Measurements from ENCODE around the gene TMIE.
"Not testable (repeated sequence)": the region's sequence is repeated elsewhere in the genome, so short reads cannot be mapped to it uniquely, and the experiment has no call there.

TMIE gene

GRCh38 chr3:46690798-46691197 lies 10.4 kb upstream of the TMIE start:
- DNase-seq: no peak

DNA sequence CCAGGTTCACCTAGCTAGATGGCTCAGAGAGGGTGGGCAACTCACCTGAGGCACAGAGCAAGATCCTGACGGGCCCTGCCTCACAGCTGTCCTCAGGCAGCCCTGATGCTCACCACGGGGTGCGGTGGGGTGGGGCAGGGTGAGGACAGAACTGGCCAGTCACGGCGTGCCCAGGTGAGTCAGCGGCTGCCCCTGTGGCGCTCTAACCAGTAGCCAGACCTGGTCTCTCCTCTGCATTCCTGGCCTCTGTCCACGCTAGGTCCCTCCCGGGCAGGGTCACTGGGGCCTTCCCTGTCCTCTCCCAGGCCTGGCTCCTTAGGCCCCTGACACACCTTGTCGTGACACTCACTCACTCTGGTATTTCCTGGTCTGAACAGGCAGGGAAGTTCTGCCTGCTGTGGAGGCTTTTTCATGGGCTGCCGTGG lies 8.6 kb upstream of the TMIE start:
- DNase-seq: no peak

DNA sequence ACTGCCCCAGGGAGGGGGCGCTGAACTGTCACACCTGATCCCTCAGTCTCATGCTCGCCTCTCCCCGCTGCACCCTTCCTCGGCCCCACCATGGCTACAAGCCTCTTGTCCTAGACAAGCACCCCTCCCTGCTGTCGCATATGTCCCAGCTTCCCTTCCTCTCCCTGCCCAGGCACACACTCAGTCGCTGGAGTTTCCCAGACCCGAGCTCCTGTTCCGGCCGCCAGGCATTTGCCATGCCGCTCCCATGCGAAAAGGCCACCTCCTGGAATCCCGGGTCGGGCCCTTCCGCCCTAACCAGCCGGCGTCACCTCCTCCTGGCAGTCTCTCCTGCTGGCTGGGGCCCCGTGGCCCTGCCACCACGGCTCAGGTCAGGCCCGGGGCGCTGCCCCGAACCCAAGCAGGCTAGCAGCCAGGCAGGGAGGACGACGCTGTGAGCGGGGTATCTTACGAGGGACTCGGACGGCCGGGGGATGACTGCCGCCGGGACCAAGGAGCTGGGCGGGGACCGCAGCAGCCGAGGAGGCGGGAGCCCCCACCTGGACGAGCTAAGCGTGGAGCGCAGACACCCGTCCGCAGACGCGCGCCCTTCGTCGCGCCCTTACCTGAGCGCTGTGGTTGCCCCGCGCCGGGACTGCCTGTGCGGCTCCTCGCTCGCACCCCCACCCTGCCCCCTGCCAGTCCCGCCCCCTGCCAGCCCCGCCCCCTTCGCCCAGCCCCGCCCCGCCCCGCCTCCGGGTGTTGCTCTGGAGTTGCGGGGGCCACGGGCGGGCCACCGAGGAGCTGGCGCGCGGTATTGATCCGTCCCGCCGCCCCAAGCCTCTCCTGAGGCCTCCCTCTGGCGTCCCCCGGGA lies 7.9 kb upstream of the TMIE start, which contains the start of gene ALS2CL:
ALS2CL (minus strand) TSS at position 642 of the 854 bp plus-strand sequence. CDS start 4,239 bp downstream, outside the sequence.
- no peak for DNase-seq

DNA sequence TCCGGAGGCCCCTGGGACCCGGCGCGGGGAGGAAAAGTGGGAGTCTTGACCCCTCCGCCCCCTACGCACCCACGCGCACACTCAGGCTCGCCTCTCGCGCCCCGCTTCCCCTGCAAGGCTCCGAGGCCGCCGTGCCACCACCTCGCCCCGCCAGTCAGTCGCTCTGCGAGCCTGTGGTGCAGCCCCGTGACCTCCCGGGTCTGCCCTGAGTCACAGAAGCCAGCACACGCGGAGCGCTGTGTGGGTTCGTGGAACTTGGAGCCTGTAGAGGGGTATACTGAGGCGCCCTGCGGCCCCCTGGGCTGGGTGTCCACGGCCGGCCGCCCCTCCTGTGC lies 7.3 kb upstream of the TMIE start:
- no peak for DNase-seq

GRCh38 chr3:46694520-46694919 lies 6.7 kb upstream of the TMIE start:
- DNase-seq: no peak

DNA sequence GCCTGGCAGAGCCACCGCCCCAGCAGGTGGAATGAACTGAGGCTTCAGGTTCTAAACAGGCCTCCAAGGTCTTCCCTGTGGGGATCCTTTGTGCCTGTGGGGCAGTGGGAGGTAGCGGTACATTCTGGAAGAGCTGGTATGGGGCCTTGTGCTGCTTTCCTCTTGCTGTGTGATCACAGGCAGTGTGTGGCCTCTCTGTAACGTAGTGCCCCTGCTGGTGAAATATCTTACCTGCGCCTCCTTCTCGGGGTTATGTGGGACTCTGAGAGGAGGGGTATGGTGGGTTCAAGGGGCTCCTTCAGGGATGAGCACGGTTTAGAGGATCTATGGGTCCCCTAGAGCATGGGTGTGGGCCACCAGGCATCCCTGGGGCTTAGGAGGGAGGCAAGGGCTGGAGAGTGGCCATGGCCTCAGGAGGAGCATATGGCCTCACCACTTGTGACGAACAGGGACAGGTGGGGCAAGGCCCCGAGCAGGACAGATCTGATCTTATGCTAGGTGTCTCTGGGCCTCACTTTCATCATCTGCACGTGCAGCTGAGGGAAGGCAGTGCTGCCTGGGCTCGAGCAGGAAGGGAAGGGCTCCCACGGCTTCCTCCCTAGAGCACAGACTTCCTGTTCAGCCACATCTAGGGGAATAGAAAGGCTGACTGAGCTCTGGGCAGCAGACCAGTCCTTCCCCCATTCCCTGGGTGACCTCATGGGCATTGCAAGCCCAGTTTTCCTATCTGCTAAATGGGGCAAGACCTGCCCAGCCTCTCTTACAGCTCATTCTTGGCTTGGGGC lies 5.8 kb upstream of the TMIE start:
- DNase-seq: no peak

GRCh38 chr3:46695962-46696894 lies 5.0 kb upstream of the TMIE start:
- DNase-seq: no peak

GRCh38 chr3:46699676-46700523 lies 1.3 kb upstream of the TMIE start:
- DNase-seq: no peak

- peak; percentile 34 for DNase-seq
Observed at GRCh38 chr3:46700772-46701171, 420 bp upstream of the TMIE start.

DNA sequence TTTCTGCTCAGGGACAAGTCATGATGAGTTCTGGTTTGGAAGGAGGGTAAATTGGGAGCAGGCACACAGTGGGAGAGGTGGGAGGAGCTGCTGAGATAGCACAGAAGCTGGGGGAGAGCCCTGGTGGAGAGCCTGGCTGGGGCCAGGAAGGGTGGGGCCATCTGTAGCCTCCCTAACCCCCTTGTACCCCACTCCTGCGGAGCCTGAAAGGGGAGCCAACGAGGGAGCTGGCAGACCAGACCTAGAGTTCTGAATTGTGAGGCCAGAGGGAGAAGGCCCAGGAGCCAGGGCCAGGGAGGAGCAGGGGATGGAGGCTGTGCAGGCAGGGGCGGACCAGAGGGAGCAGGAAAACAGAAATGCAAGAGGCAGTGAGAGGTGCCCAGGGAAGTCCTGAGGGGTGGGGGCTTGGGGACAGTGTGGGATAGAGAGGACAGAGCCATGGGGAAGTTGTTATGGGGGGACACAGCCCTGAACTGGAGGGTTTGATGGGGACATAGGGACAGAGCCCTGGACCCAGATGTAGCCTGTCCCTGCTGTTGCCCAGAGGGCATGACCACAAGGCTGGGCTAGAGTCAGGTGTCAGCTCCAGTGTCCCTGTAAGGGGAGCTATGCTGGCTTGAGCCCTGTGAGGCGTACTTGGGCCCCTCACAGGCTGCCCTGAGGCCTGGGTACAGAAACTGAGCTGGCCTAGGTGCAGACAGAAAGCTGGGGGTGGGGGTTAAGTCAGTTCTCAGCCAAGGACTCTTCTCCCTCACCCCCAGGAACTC lies 1.2 kb downstream of the TMIE start:
- DNase-seq: no peak

DNA sequence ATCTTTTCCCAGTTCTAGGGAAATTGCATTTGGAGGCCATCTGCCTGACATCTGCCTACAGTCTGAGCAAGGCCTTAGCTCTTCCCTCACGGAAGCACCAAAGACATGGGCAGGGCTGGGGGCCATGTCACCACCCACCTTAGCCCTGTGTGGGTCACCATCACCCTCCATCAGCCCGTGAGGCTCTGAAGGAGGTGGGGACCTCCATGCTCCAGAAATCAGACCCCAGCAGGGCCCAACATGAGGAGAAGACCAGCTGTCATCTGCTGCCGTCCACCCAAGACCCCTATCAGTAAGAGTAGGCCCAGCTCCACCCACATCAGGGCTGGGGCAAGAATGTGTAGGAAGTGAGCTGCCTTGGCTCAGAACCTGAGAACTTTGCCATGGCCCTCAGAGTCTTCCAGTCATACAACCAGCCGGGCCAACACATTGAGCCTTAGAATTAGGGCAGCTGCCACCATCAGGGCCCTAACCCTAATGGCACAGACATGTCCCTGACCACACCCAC lies 1.9 kb downstream of the TMIE start:
- no peak for DNase-seq

DNA sequence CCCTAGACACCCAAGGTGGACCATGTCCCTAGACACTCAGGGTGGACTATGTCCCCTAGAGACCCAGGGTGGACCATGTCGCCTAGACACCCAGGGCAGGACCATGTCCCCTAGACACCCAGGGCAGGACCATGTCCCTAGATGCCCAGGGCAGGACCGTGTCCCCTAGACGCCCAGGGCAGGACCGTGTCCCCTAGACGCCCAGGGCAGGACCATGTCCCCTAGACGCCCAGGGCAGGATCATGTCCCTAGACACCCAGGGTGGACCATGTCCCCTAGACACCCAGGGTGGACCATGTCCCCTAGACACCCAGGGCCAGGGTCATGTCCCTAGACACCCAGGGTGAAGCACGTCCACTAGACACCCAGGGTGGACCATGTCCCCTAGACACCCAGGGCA lies 3.2 kb downstream of the TMIE start:
- not testable (repeated sequence) for DNase-seq

GRCh38 chr3:46705022-46705530 lies 3.9 kb downstream of the TMIE start:
- peak; percentile 23 for DNase-seq

DNA sequence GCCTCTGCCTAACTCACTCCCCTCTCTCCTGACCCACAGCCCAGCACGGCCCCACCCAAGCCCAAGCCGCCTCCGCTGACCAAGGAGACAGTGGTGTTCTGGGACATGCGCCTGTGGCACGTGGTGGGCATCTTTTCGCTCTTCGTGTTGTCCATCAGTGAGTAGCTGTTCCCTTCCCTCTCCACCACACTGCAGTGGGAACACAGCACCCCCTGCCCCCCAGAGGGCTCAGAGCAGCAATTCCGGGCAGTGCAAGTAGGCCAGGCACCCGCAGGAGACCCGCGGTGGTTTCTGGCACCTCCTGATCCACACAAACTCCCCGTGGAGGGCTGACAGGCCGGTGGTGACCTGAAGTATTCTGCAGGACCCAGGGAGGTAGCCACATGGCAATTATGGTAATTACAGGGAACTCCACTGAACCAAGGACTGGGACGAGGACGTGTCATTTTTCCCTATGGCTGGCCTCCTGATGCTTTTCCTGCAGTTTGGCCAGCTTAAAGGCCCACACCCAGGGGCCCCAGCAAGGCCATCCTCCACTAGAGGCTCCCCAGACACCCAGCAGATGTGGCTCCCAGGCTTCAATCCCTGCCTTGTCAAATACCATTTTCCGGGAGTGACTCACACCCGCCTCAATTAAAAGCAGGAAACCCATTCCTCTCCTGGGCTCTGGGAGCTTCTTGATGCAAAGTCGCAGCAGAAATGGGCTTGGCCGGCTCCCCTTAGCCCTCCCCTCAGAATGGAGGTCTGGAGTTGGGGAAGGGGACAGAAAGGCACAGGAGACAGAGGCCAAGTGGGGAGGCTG lies 4.8 kb downstream of the TMIE start:
- no peak for DNase-seq

DNA sequence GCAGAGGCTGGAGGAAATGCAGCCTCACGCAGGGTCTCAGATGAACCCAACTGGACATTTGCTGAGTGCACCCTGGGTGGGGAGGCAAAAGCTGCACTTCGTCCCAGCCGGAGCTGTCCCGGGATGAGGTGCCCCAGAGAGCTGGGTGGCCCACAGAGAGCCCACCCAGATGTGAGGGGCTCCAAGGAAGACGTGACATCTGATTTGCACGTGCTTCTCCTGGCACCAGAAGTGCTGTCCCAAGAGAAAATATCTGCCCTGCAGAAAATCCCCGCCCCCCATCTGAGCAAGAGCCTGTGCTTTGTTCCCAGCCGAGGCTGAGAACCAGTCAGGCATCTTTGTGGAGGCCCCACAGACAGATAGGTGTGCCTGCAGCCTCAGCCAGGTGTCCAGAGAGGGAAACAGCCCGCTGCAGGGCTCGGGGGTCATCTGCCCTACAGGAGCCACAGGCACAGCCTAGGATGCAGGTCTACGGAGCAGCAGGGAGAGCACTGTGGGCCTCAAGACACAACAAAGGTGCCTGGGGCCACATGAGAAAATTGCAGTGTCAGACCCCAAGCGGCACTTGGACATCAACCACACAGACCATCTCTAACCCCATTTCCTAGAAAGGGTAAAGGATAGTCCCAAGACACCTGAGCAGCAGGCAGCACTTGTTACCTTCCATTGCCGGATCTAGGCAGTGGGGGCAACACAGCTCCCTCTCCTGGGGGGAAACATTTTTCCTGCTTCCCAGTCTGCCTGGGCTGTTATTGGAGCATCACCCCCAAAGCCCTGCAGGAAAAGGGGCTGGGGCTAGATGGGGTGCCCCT lies 5.8 kb downstream of the TMIE start:
- no peak for DNase-seq

DNA sequence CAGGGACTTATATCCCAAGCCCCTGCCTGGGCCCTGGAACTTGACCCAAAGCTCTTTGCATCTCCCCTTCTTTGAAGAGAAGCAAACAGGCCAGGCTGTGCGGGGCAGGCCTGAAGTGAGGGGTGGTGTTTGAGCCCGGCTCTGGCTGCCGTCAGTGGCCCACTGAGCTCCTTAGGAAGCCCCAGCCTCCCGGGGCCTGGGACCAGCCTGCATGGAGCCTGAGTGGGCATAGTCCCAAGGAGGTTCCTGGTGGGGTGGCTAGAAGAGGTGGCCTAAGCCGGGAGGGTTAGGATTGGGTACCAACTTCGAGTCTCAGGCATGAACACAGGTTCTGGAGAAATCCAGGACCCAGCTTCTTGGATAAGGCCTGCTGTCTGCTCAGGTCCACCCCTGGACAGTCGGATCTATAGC lies 6.4 kb downstream of the TMIE start:
- DNase-seq: no peak

GRCh38 chr3:46708401-46709156 lies 7.4 kb downstream of the TMIE start:
- DNase-seq: no peak

DNA sequence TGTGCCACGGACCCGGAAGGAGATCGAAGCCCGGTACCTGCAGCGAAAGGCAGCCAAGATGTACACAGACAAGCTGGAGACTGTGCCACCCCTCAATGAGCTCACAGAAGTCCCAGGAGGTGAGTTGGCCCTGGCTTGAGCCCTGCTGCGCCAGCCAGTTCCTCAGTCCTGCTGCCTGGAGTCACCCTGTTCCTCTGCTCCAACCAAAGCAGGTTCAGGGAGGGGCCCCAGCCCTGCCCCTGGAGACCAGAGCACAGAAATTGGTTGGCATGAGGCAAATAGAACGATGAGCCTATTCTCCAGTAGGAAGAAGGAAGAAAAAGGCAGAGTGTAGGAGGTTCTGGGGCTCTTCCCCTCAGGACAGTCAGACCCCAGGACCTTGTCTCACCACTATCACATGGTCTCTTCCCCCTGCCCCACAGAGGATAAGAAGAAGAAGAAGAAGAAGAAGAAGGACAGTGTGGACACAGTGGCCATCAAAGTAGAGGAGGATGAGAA lies 8.0 kb downstream of the TMIE start:
- DNase-seq: no peak

Measured in NCI-H1092 (cell line).